HepG2 (cell line): ENCODE data around the gene MEG3. TPM values are rescaled to one million over a fixed set of nuclear protein-coding genes. Genes with fewer than 3 reads are reported as not detected.

Experiments used
- ATAC-seq: fragments of 200-7000 bp; cut with Tn5 transposase; 3 replicates; pipeline ENCODE4 v1.9.1; 2020; ENCODE audit warnings: mild to moderate bottlenecking, moderate library complexity
- BruUV-seq: library from RNA; stranded (reverse); fragments of 400-500 nt; replicated peaks from 2 replicates; lab custom pipeline; 2021; lab: Mats Ljungman, UMichigan
- CTCF ChIA-PET: fragments of 300-600 bp; formaldehyde crosslinking; extraction: SDS; loops from one replicate; lab custom pipeline; 2021; ENCODE audit warnings: low total read pairs, inconsistent platforms, low intra/inter-chr PET ratio; lab: Yijun Ruan, JAX
- POLR2A ChIA-PET: fragments of 350-600 bp; sonication (Branson Sonifier 250); formaldehyde crosslinking; loops from one replicate; lab custom pipeline; 2020; ENCODE audit warnings: antibody characterized with exemption, inconsistent platforms; lab: Yijun Ruan, JAX
- DNase-seq: peaks from one replicate; pipeline ENCODE4 v3.0.0-alpha.2; 2015; ENCODE audit warnings: low spot score
- FAIRE-seq: peaks from 3 replicates; lab custom pipeline; 2011; peaks lifted over from hg19 to GRCh38; lab: Jason Lieb, UNC
- H2AFZ ChIP-seq: one replicate; pipeline ENCODE4 v1.6.1; 2011; ENCODE audit warnings: low read length, inconsistent platforms
- H3K27ac ChIP-seq: fragments of 300-600 bp; 3 replicates; pipeline ENCODE4 v1.8.0; 2011; ENCODE audit warnings: mixed run types, mild to moderate bottlenecking, mixed read lengths, low read length, inconsistent platforms; ENCODE audit not compliant: insufficient read depth; ENCODE audit errors: extremely low read length
- H3K27me3 ChIP-seq, 2 experiments: fragments of 200-600 bp in 1 of 2; 2 replicates in 1 of 2; 3 replicates in 1 of 2; pipeline versions ENCODE4 v1.6.0 to v1.8.0; 2011; ENCODE audit warnings: low read length in 2 of 2, mild to moderate bottlenecking in 2 of 2, moderate library complexity in 2 of 2, inconsistent platforms in 1 of 2; ENCODE audit not compliant: insufficient read depth in 2 of 2, control insufficient read depth in 1 of 2
- H3K36me3 ChIP-seq, 2 experiments: fragments of 200-600 bp in 1 of 2; replicated peaks in 1 of 2; 2 replicates in 1 of 2; 3 replicates in 1 of 2; pipeline versions ENCODE4 v1.5.1 to v1.8.0; 2011; ENCODE audit warnings: low read length in 2 of 2, inconsistent platforms in 1 of 2; ENCODE audit not compliant: insufficient read depth in 2 of 2, control insufficient read depth in 1 of 2
- H3K4me1 ChIP-seq: 2 replicates; pipeline ENCODE4 v1.5.1; 2012; ENCODE audit warnings: low read length, inconsistent platforms; ENCODE audit not compliant: insufficient read depth
- H3K4me2 ChIP-seq: 2 replicates; pipeline ENCODE4 v1.6.0; 2011; ENCODE audit warnings: low read depth, low read length, inconsistent platforms
- H3K4me3 ChIP-seq, 3 experiments: fragments of 200-600 bp in 1 of 3; sonication (generic), shearing (Covaris generic) in 1 of 3; replicated peaks in 1 of 3; 2 replicates each; pipeline ENCODE4 v1.5.1; 2011 to 2016; ENCODE audit warnings: low read length in 3 of 3, inconsistent platforms in 2 of 3, low read depth in 2 of 3, mild to moderate bottlenecking in 2 of 3, control low read depth in 1 of 3, mixed read lengths in 1 of 3; ENCODE audit not compliant: insufficient read depth in 1 of 3
- H3K79me2 ChIP-seq: one replicate; pipeline ENCODE4 v1.6.1; 2011; ENCODE audit warnings: low read length, inconsistent platforms; ENCODE audit not compliant: insufficient read depth
- H3K9ac ChIP-seq: 2 replicates; pipeline ENCODE4 v1.6.0; 2011; ENCODE audit warnings: mild to moderate bottlenecking, low read depth, low read length, inconsistent platforms; ENCODE audit not compliant: insufficient read depth
- H3K9me3 ChIP-seq: 2 replicates; pipeline ENCODE4 v1.5.1; 2012; ENCODE audit warnings: mild to moderate bottlenecking, low read length
- H4K20me1 ChIP-seq: 2 replicates; pipeline ENCODE4 v1.6.0; 2011; ENCODE audit warnings: inconsistent platforms, mild to moderate bottlenecking, low read length, moderate library complexity; ENCODE audit not compliant: insufficient read depth
- ZNF136 ChIP-seq: sonication (generic); formaldehyde crosslinking; IDR thresholded peaks from 2 replicates; pipeline ENCODE4 v1.8.1; 2022; ENCODE audit warnings: low read depth, mild to moderate bottlenecking, moderate library complexity, missing genetic modification reagents
- WGBS: methylation state at CpG from one replicate; pipeline ENCODE4 v1.1.6; 2017; ENCODE audit warnings: low lambda C conversion rate; 5-methylcytosine and 5-hydroxymethylcytosine counted together
- in situ Hi-C: cut with HindIII; loops from 2 replicates; pipeline ENCODE4 v1.10.0; 2017; ENCODE audit warnings: low pct_unique_long_range_greater_than_20kb; ENCODE audit not compliant: extremely low pct_ligation_motif_present
- intact Hi-C: fragments of 100-400 bp; cut with micrococcal nuclease; formaldehyde crosslinking; loops from one replicate; pipeline ENCODE4 v1.10.0; 2022; ENCODE audit not compliant: unreplicated experiment
- polyA plus RNA-seq, 8 experiments: library from polyadenylated mRNA; depleted of rRNA in 3 of 8; stranded (reverse) in 7 of 8; unstranded in 1 of 8; fragments of >200 nt; fragmentation: Illumina TruSeq in 4 of 8; extraction: Trizol in 4 of 8; gene quantifications; 2 replicates each; pipeline versions ENCODE4 v1.2.1 to v1.2.3, GENCODE V29; 2011 to 2016; ENCODE audit warnings: low read depth in 4 of 8, missing spikeins in 1 of 8, mixed read lengths in 1 of 8; ENCODE audit not compliant: insufficient read depth in 1 of 8
- total RNA-seq, 5 experiments: library from RNA; depleted of rRNA; stranded (reverse); fragments of >200 nt; fragmentation: Illumina TruSeq; extraction: Trizol; gene quantifications; 2 replicates each; pipeline ENCODE4 v1.2.3, GENCODE V29; 2016; ENCODE audit warnings: low read depth in 1 of 5
- TF ChIP-seq, protein P1 (sequence below): sonication (generic); formaldehyde crosslinking; IDR thresholded peaks from 2 replicates; pipeline ENCODE4 v1.5.1; 2020; ENCODE audit warnings: mild to moderate bottlenecking, missing genetic modification reagents, moderate library complexity

The MEG3 gene
- total and polyA plus RNA-seq, 2 of the 13 experiments (the other 11 are each of a cell fraction or from before 2014, with no cell fraction given) = 0.17 TPM; not detected in 1

DNA sequence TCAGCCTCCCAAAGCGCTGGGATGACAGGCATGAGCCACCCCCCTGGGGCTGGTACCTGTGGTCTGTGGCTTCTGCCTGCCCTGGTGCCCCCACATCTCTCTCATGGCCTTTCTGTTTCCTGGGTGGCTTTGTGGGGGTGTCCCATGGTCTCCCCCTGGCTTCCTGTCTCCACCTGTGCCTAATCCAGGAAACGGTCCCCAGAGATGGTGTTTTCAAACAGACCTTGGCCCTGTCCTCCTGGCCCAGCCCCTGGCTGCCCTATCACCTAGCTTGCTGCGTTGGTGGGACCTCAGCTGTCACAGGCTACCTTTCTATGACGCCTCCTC, 18.1 kb downstream of the MEG3 start:
- BruUV-seq = no TSS peak
- H3K9me3 ChIP-seq = no peaks in the 10 kb centered on the region

More for the DNA sequence above, 18.1 kb downstream of the MEG3 start:
- CTCF ChIA-PET = no interaction called here
- WGBS = 83% methylated on average over 4 of the region's 4 CpGs
- Histone ChIP-seq H3K4me2 (no peak overlapping the region), H3K36me3 (no peaks in the 10 kb centered on the region), H3K79me2 (no peaks in the 10 kb centered on the region), H3K4me3 (no peak overlapping the region), H3K9ac (no peak overlapping the region), H2AFZ (no peak overlapping the region), H3K4me1 (peaks cover 71% of the 10 kb centered on the region), H4K20me1 (no peaks in the 10 kb centered on the region), H3K27me3 (no peaks in the 10 kb centered on the region), H3K27ac (no peak overlapping the region)
- POLR2A ChIA-PET = interaction anchor here (0.9 kb wide), 1 partner anchor 22 kb away, joined by 3 read pairs; no protein-coding TSS in a partner anchor
- ATAC-seq = no peak
- no peak for FAIRE-seq
- no peak for DNase-seq
- intact Hi-C loops = no loop called here
- no peak for TF ChIP-seq ZNF136 (CRISPR knock-in tag)
- TF ChIP-seq, protein P1, sequence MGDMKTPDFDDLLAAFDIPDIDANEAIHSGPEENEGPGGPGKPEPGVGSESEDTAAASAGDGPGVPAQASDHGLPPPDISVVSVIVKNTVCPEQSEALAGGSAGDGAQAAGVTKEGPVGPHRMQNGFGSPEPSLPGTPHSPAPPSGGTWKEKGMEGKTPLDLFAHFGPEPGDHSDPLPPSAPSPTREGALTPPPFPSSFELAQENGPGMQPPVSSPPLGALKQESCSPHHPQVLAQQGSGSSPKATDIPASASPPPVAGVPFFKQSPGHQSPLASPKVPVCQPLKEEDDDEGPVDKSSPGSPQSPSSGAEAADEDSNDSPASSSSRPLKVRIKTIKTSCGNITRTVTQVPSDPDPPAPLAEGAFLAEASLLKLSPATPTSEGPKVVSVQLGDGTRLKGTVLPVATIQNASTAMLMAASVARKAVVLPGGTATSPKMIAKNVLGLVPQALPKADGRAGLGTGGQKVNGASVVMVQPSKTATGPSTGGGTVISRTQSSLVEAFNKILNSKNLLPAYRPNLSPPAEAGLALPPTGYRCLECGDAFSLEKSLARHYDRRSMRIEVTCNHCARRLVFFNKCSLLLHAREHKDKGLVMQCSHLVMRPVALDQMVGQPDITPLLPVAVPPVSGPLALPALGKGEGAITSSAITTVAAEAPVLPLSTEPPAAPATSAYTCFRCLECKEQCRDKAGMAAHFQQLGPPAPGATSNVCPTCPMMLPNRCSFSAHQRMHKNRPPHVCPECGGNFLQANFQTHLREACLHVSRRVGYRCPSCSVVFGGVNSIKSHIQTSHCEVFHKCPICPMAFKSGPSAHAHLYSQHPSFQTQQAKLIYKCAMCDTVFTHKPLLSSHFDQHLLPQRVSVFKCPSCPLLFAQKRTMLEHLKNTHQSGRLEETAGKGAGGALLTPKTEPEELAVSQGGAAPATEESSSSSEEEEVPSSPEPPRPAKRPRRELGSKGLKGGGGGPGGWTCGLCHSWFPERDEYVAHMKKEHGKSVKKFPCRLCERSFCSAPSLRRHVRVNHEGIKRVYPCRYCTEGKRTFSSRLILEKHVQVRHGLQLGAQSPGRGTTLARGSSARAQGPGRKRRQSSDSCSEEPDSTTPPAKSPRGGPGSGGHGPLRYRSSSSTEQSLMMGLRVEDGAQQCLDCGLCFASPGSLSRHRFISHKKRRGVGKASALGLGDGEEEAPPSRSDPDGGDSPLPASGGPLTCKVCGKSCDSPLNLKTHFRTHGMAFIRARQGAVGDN = 0 out of 2 replicates have a peak, but pooled peaks have one; percentile 14
- in situ Hi-C loops = no loop called here
